Adrenal gland (tissue), 12 donors: ENCODE measurements around the gene MID1. TPM values are rescaled to one million over a fixed set of nuclear protein-coding genes. Genes with fewer than 3 reads are reported as not detected.

ENCODE experiments used
- DNase-seq, 7 donors: peaks; one replicate each; pipeline ENCODE4 v3.0.0-alpha.2; 2019 to 2020
- H3K27ac ChIP-seq, 5 donors: fragments of 200-600 bp; sonication (generic) in 4 of 5; 1 replicate in 3 of 5; 2 replicates in 2 of 5; pipeline versions ENCODE4 v1.5.1 to v1.8.0; 2016 to 2020; ENCODE audit warnings: mild to moderate bottlenecking in 1 of 5
- H3K27me3 ChIP-seq: fragments of 200-600 bp; 2 replicates; pipeline ENCODE4 v1.8.0; 2021
- H3K36me3 ChIP-seq, 2 donors: fragments of 200-600 bp; replicated peaks in 1 of 2; 1 replicate in 1 of 2; 2 replicates in 1 of 2; pipeline versions ENCODE4 v1.5.1 to v1.8.0; 2018 to 2022
- H3K4me1 ChIP-seq, 2 donors: fragments of 200-600 bp; replicated peaks in 1 of 2; 1 replicate in 1 of 2; 2 replicates in 1 of 2; pipeline versions ENCODE4 v1.5.1 to v1.8.0; 2018 to 2021
- H3K4me3 ChIP-seq, 4 donors: fragments of 200-600 bp; sonication (generic) in 3 of 4; one replicate each; pipeline ENCODE4 v1.5.1; 2016 to 2018
- H3K9me3 ChIP-seq, 3 donors: fragments of 200-600 bp; sonication (generic) in 1 of 3; replicated peaks in 1 of 3; 1 replicate in 2 of 3; 2 replicates in 1 of 3; pipeline versions ENCODE4 v1.5.1 to v1.8.0; 2016 to 2021
- POLR2A ChIP-seq, 2 donors: fragments of 450-650 bp; IDR thresholded peaks; one replicate each; pipeline ENCODE4 v1.6.1; 2017; ENCODE audit warnings: antibody characterized with exemption in 2 of 2, mild to moderate bottlenecking in 2 of 2, moderate library complexity in 1 of 2
- WGBS, 4 donors: extraction: QIAGEN DNeasy Blood & Tissue Kit in 2 of 4; methylation state at CpG; one replicate each; pipeline versions ENCODE4 v1.1.5 to v1.1.7; 2013 to 2017; 5-methylcytosine and 5-hydroxymethylcytosine counted together
- intact Hi-C, 2 donors: fragments of 100-400 bp; cut with DNase I; formaldehyde crosslinking; loops; one replicate each; pipeline versions ENCODE4 v1.14.1 to v1.15.0; 2022 to 2023
- polyA plus RNA-seq, 3 donors: library from polyadenylated mRNA; stranded (reverse); fragments of 200-250 nt in 2 of 3; fragments of 350-450 nt in 1 of 3; fragmentation: Illumina TruSeq in 1 of 3; extraction: RNeasy Lipid Tissue Mini Kit (QIAGEN cat#74804) in 1 of 3; gene quantifications; one replicate each; pipeline ENCODE4 v1.2.3, GENCODE V29; 2013 to 2014
- total RNA-seq, 9 donors: library from RNA; depleted of rRNA in 4 of 9; stranded (reverse); fragments of >200 nt in 4 of 9; fragments of 120-200 nt in 1 of 9; fragmentation: NEBNext Ultra II Directional in 1 of 9; extraction: Animal tissue kit (Norgen Biotek cat#: 25700) in 1 of 9; gene quantifications; one replicate each; pipeline versions ENCODE4 v1.1.0 to v1.2.4, GENCODE V29; 2013 to 2023
- TF ChIP-seq, protein P1 (sequence below), 6 experiments: fragments of 450-650 bp in 4 of 6; fragments of 200-600 bp in 2 of 6; sonication (generic) in 1 of 6; IDR thresholded peaks; 1 replicate in 5 of 6; 2 replicates in 1 of 6; pipeline versions ENCODE4 v1.5.1 to v1.8.0; 2016 to 2021; ENCODE audit warnings: antibody characterized with exemption in 6 of 6, mild to moderate bottlenecking in 2 of 6, moderate library complexity in 1 of 6
- donor health status: healthy with polysubstance abuse.
- donor health status: Bipolar disorder and iron deficiency.
- donor health status: DM: yes; HTN: yes; CAD: no.
- donor health status: DM: no; HTN: no; CAD: no.
- donor health status: DM: no; HTN: no; CAD: no.
- donor health status: DM: yes; HTN: yes; CAD: no.

Gene MID1
- total and polyA plus RNA-seq, 12 donors, result 3.6 to 19.4 (median 7.7) TPM

DNA sequence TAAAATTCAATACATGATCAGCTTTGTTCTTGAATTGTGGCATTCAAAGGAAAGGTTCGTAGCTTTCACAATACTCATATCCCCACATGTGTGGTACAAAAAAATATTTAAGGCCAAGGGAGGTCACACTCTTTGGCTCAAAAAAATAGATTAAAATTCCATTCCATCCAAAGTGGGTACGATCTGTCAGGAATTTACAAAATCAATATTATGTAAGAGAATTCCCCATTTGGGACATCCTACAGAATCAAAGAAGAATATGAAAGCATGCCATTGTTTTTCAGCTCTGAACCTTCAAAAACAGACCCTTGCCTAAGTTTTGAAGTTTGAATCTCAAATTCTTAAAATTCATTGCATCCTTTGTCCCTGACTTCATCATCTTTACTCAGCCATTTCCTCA lies 85.8 kb downstream of the MID1 start:
- TF ChIP-seq, protein P1, sequence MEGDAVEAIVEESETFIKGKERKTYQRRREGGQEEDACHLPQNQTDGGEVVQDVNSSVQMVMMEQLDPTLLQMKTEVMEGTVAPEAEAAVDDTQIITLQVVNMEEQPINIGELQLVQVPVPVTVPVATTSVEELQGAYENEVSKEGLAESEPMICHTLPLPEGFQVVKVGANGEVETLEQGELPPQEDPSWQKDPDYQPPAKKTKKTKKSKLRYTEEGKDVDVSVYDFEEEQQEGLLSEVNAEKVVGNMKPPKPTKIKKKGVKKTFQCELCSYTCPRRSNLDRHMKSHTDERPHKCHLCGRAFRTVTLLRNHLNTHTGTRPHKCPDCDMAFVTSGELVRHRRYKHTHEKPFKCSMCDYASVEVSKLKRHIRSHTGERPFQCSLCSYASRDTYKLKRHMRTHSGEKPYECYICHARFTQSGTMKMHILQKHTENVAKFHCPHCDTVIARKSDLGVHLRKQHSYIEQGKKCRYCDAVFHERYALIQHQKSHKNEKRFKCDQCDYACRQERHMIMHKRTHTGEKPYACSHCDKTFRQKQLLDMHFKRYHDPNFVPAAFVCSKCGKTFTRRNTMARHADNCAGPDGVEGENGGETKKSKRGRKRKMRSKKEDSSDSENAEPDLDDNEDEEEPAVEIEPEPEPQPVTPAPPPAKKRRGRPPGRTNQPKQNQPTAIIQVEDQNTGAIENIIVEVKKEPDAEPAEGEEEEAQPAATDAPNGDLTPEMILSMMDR (IDR thresholded peaks at IDR 0.05), result no peak
- TF ChIP-seq POLR2A (IDR thresholded peaks at IDR 0.05), result no peak
- WGBS, 4 donors, result 76 to 100% (median 85%) methylated on average over 2 of the region's 2 CpGs

DNA sequence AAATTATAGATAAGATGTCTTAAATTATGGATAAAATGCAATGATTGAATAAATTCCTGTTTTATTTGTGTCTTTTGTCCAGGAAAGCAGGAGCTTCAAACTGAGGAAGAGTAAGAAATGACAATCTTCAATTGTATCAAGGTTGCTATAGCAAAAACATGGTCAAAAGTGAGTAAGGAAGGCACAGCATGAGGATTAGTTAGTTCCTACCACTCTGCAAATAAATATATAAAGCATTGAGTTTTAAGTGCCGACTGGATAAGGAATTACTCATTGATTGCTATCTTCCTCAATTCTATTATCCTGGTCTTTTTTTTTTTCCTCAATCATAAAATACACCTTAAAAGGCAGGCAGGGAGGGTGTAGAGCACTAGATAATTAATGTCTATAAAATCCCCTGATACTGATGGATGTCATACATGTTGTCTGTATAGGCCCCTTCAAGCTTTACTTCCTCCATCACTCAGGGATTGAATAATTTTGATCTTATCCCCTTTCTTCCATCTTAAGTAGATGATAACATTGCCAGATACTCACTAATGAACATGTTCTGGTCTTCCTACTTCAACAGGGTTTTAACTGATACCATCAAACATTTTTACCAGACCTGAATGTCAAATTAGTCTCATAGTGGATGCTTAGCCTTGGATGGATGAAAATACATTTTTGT lies 86.6 kb downstream of the MID1 start:
- TF ChIP-seq POLR2A (IDR thresholded peaks at IDR 0.05), result no peak
- TF ChIP-seq, protein P1 (IDR thresholded peaks at IDR 0.05), result no peak
- no peaks in the 10 kb centered on the region for H3K9me3 ChIP-seq
- no peaks in the 10 kb centered on the region for H3K27me3 ChIP-seq
- no peaks in the 10 kb centered on the region for H3K4me1 ChIP-seq
- no peak for DNase-seq
- H3K27ac ChIP-seq, result no peak overlapping the region
- intact Hi-C loops, result no loop called here
- H3K4me3 ChIP-seq, result no peak overlapping the region
- 62 to 82% (median 74%) methylated on average over 1 of the region's 1 CpG for WGBS, 4 donors
- no peaks in the 10 kb centered on the region for H3K36me3 ChIP-seq

More for the DNA sequence above, 85.8 kb downstream of the MID1 start:
- intact Hi-C loops, result no loop called here
- Histone ChIP-seq H3K36me3 (no peaks in the 10 kb centered on the region), H3K9me3 (no peaks in the 10 kb centered on the region), H3K27ac (no peak overlapping the region), H3K4me3 (no peak overlapping the region), H3K27me3 (no peaks in the 10 kb centered on the region), H3K4me1 (no peaks in the 10 kb centered on the region)
- DNase-seq, result no peak

DNA sequence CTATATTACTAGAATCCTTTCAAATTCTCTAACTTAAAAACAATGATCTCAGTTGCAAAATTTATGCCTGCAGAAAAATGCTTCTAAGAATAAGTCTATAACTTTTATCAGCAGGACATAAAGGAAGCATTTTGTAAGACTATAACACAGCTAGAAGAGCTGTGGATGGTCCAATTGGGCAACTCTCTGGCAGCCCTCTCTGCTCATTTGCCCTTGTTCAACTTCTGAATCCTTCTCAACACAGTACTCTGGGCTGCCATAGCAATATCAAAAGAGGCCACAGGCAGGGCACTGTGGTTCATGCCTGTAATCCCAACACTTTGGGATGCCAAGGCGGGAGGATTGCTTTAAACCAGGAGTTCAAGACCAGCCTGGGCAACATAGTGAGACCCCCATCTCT lies 88.5 kb downstream of the MID1 start:
- Histone ChIP-seq H3K9me3 (no peaks in the 10 kb centered on the region), H3K4me3 (no peak overlapping the region), H3K4me1 (no peaks in the 10 kb centered on the region), H3K27me3 (no peaks in the 10 kb centered on the region), H3K27ac (no peak overlapping the region), H3K36me3 (no peaks in the 10 kb centered on the region)
- intact Hi-C loops, result no loop called here
- DNase-seq, result no peak
- TF ChIP-seq, protein P1 (IDR thresholded peaks at IDR 0.05), result no peak
- TF ChIP-seq POLR2A (IDR thresholded peaks at IDR 0.05), result no peak
- WGBS, 4 donors, result 69 to 100% (median 90%) methylated on average over 1 of the region's 1 CpG

DNA sequence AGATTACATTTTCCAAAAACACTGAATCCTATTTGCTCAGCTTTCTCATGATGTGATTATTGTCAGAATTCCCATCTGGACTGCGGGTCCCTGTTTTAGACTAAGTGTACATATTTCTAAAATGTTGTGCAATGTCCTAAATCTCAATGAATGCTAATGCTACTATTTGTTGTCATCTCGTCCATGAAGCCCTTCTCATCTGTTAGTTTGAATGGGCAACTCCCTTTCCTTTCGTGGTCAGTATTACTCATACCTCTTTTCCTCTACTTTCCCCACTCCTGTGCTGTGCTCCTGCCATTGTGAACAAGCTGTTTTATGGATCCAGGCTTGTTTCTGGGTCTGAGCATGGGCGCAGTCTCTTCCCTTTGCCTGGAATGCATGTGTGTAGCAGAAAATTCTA lies 91.0 kb downstream of the MID1 start:
- Histone ChIP-seq H3K27ac (no peak overlapping the region), H3K36me3 (no peaks in the 10 kb centered on the region), H3K4me1 (no peaks in the 10 kb centered on the region), H3K27me3 (no peaks in the 10 kb centered on the region), H3K9me3 (no peaks in the 10 kb centered on the region), H3K4me3 (no peak overlapping the region)
- WGBS, 4 donors, result 58 to 86% (median 74%) methylated on average over 4 of the region's 4 CpGs
- intact Hi-C loops, result no loop called here
- TF ChIP-seq POLR2A (IDR thresholded peaks at IDR 0.05), result no peak
- TF ChIP-seq, protein P1 (IDR thresholded peaks at IDR 0.05), result no peak
- DNase-seq, result no peak
